SK-N-SH treated with all-trans-retinoic acid at 6 μM for 48 hours (cell line): ENCODE measurements around the gene COL15A1.

Experiments
- CSDC2 ChIP-seq: fragments of 250-450 bp; sonication (Bioruptor Pico); IDR thresholded peaks from 2 replicates; pipeline ENCODE4 v1.5.0; 2020; ENCODE audit warnings: mild to moderate bottlenecking, moderate library complexity
- GLIS3 ChIP-seq: fragments of 250-450 bp; sonication (Bioruptor Pico); IDR thresholded peaks from 2 replicates; pipeline ENCODE4 v1.5.0; 2020; ENCODE audit warnings: mild to moderate bottlenecking, moderate library complexity
- PPARA ChIP-seq: fragments of 250-450 bp; sonication (Bioruptor Pico); IDR thresholded peaks from 2 replicates; pipeline ENCODE4 v1.5.0; 2020; ENCODE audit warnings: mild to moderate bottlenecking, borderline replicate concordance
- RARB ChIP-seq: fragments of 250-450 bp; sonication (Bioruptor Pico); IDR thresholded peaks from 2 replicates; pipeline ENCODE4 v1.8.0; 2021; ENCODE audit warnings: mild to moderate bottlenecking, moderate library complexity
- SNAI2 ChIP-seq: fragments of 250-450 bp; sonication (Bioruptor Pico); IDR thresholded peaks from 2 replicates; pipeline ENCODE4 v1.5.0; 2020; ENCODE audit warnings: mild to moderate bottlenecking, moderate library complexity
- ZC3H10 ChIP-seq: fragments of 250-450 bp; sonication (Bioruptor Pico); IDR thresholded peaks from 2 replicates; pipeline ENCODE4 v1.5.1; 2021; ENCODE audit warnings: mild to moderate bottlenecking, moderate library complexity
- ZFP30 ChIP-seq: fragments of 450-650 bp; formaldehyde crosslinking; IDR thresholded peaks from 2 replicates; pipeline ENCODE4 v1.5.0; 2022; ENCODE audit warnings: mild to moderate bottlenecking, moderate library complexity
- ZNF70 ChIP-seq: fragments of 450-650 bp; formaldehyde crosslinking; IDR thresholded peaks from 2 replicates; pipeline ENCODE4 v1.5.0; 2020; ENCODE audit warnings: mild to moderate bottlenecking, moderate library complexity
- ZNF8 ChIP-seq: fragments of 450-650 bp; formaldehyde crosslinking; IDR thresholded peaks from 2 replicates; pipeline ENCODE4 v1.5.0; 2020; ENCODE audit warnings: mild to moderate bottlenecking, moderate library complexity
- TF ChIP-seq, protein P1 (sequence below): fragments of 250-450 bp; sonication (Bioruptor Pico); IDR thresholded peaks from 2 replicates; pipeline ENCODE4 v1.8.0; 2020; ENCODE audit warnings: mild to moderate bottlenecking, moderate library complexity, borderline replicate concordance

DNA sequence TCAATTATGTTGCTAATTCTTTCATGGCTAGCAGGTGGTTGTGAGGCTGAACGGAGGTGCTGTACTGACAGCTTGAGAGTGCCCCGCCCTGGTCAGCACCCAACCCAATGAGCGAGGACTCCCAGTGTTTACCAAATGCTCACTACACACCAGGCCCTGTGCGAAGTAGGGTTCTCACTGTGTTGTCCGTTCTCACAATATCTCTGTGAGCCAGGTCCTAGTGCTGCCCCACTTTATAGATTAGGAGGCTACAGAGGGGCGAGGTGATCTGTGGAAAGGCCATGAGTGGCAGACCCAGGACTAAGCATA lies 28.2 kb downstream of the COL15A1 start:
- no peak for TF ChIP-seq ZFP30 (CRISPR knock-in tag)
- TF ChIP-seq PPARA = no peak
- TF ChIP-seq GLIS3 (CRISPR knock-in tag) = no peak
- no peak for TF ChIP-seq ZNF70
- no peak for TF ChIP-seq SNAI2 (CRISPR knock-in tag)
- TF ChIP-seq ZNF8 = no peak
- no peak for TF ChIP-seq ZC3H10 (CRISPR knock-in tag)
- TF ChIP-seq, protein P1, sequence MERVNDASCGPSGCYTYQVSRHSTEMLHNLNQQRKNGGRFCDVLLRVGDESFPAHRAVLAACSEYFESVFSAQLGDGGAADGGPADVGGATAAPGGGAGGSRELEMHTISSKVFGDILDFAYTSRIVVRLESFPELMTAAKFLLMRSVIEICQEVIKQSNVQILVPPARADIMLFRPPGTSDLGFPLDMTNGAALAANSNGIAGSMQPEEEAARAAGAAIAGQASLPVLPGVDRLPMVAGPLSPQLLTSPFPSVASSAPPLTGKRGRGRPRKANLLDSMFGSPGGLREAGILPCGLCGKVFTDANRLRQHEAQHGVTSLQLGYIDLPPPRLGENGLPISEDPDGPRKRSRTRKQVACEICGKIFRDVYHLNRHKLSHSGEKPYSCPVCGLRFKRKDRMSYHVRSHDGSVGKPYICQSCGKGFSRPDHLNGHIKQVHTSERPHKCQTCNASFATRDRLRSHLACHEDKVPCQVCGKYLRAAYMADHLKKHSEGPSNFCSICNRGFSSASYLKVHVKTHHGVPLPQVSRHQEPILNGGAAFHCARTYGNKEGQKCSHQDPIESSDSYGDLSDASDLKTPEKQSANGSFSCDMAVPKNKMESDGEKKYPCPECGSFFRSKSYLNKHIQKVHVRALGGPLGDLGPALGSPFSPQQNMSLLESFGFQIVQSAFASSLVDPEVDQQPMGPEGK (CRISPR knock-in tag) = no peak
- no peak for TF ChIP-seq RARB (CRISPR knock-in tag)
- TF ChIP-seq CSDC2 (CRISPR knock-in tag) = no peak
